ENCODE data around the gene SLC29A4. TPM values are rescaled to one million over a fixed set of nuclear protein-coding genes. Genes with fewer than 3 reads are reported as not detected.
A peak's percentile ranks its signal among the peaks of the same experiment; 100 is the strongest.
"Not testable (repeated sequence)": the region's sequence is repeated elsewhere in the genome, so short reads cannot be mapped to it uniquely, and the experiment has no call there.

SLC29A4 gene
- total RNA-seq, 6 experiments from 2014 or later = 1.5 to 7.7 (median 3.9) TPM

GRCh38 chr7:5284304-5285281 is 1.9 kb downstream of the SLC29A4 start:
- Histone ChIP-seq H3K9me3 (no peaks in the 10 kb centered on the region), H3K27me3 (no peaks in the 10 kb centered on the region), H3K4me1 (peaks cover 0 to 14% (median 0%) of the 10 kb centered on the region in 4 donors), H3K27ac (no peak overlapping the region), H3K4me3 (peak overlapping the region in 1 of 3 donors; percentile 27), H3K36me3 (no peaks in the 10 kb centered on the region)
- peak; percentile 70 to 87 (median 86) for ATAC-seq
- intact Hi-C loops (cut with DNase I) = no loop called here
- 18% methylated on average over 4 of the region's 24 CpGs for WGBS (ENCODE audit: insufficient coverage, low coverage, low lambda C conversion rate, missing lambda C conversion rate)
- TF ChIP-seq CTCF (IDR thresholded peaks at IDR 0.05) (peak in 1 of 4 donors; percentile 19), POLR2A (IDR thresholded peaks at IDR 0.05) (no peak)
- DNase-seq = peak; percentile 66 to 85 (median 84)

GRCh38 chr7:5286933-5287332 is 4.2 kb downstream of the SLC29A4 start:
- 92% methylated on average over 4 of the region's 9 CpGs for WGBS (ENCODE audit: insufficient coverage, low coverage, low lambda C conversion rate, missing lambda C conversion rate)
- Histone ChIP-seq H3K9me3 (no peaks in the 10 kb centered on the region), H3K27me3 (no peaks in the 10 kb centered on the region), H3K27ac (no peak overlapping the region), H3K4me1 (peaks cover 0 to 14% (median 0%) of the 10 kb centered on the region in 4 donors), H3K4me3 (no peak overlapping the region), H3K36me3 (no peaks in the 10 kb centered on the region)
- no peak for TF ChIP-seq CTCF (IDR thresholded peaks at IDR 0.05)
- no peak for TF ChIP-seq POLR2A (IDR thresholded peaks at IDR 0.05)
- intact Hi-C loops (cut with DNase I) = no loop called here
- DNase-seq (no peak), ATAC-seq (no peak)

- H3K9me3 ChIP-seq; DNase-seq; H3K4me3 ChIP-seq; H3K27me3 ChIP-seq; H3K27ac ChIP-seq; ATAC-seq; H3K36me3 ChIP-seq; intact Hi-C loops (cut with DNase I): not testable (repeated sequence)
- peaks cover 0 to 14% (median 0%) of the 10 kb centered on the region in 4 donors for H3K4me1 ChIP-seq
- 89% methylated on average over 3 of the region's 5 CpGs for WGBS (ENCODE audit: insufficient coverage, low coverage, low lambda C conversion rate, missing lambda C conversion rate)
These were observed 4.6 kb downstream of the SLC29A4 start for GRCh38 chr7:5287373-5287772.

- TF ChIP-seq POLR2A (IDR thresholded peaks at IDR 0.05) (no peak), CTCF (IDR thresholded peaks at IDR 0.05) (no peak)
- Histone ChIP-seq H3K27me3 (no peaks in the 10 kb centered on the region), H3K9me3 (no peaks in the 10 kb centered on the region), H3K4me1 (peaks cover 0 to 14% (median 0%) of the 10 kb centered on the region in 4 donors), H3K4me3 (no peak overlapping the region), H3K27ac (no peak overlapping the region), H3K36me3 (no peaks in the 10 kb centered on the region)
- intact Hi-C loops (cut with DNase I) = no loop called here
- DNase-seq (no peak), ATAC-seq (no peak)
- 50% methylated on average over 2 of the region's 19 CpGs for WGBS (ENCODE audit: insufficient coverage, low coverage, low lambda C conversion rate, missing lambda C conversion rate)
These were observed 5.1 kb downstream of the SLC29A4 start for GRCh38 chr7:5287802-5288201.

- H3K27me3 ChIP-seq; H3K4me3 ChIP-seq; H3K4me1 ChIP-seq; intact Hi-C loops (cut with DNase I); ATAC-seq; DNase-seq; H3K36me3 ChIP-seq; H3K9me3 ChIP-seq; H3K27ac ChIP-seq: not testable (repeated sequence)
- no CpG with 5 or more reads among the region's 8 CpGs for WGBS (ENCODE audit: insufficient coverage, low coverage, low lambda C conversion rate, missing lambda C conversion rate)
These were observed 5.8 kb downstream of the SLC29A4 start for GRCh38 chr7:5288560-5288959.
